Measurements from ENCODE around the gene TRAK1.

DNA sequence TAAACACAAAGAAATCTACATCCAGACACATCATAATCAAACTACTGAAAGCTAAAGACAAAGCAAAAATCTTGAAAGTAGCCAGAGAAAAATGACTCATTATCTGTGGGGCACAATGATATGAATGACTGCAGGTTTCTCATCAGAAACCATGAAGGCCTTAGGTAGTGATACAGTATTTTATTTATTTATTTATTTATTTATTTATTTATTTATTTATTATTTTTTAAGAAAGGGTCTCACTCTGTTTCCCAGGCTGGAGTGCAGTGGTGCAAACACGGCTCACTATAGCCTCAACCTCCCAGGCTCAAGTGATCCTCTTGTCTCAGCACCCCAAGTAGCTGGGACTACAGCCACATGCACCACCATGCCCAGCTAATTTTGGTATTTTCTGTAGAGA is 159.6 kb downstream of the TRAK1 start:
- TF ChIP-seq, protein P1, sequence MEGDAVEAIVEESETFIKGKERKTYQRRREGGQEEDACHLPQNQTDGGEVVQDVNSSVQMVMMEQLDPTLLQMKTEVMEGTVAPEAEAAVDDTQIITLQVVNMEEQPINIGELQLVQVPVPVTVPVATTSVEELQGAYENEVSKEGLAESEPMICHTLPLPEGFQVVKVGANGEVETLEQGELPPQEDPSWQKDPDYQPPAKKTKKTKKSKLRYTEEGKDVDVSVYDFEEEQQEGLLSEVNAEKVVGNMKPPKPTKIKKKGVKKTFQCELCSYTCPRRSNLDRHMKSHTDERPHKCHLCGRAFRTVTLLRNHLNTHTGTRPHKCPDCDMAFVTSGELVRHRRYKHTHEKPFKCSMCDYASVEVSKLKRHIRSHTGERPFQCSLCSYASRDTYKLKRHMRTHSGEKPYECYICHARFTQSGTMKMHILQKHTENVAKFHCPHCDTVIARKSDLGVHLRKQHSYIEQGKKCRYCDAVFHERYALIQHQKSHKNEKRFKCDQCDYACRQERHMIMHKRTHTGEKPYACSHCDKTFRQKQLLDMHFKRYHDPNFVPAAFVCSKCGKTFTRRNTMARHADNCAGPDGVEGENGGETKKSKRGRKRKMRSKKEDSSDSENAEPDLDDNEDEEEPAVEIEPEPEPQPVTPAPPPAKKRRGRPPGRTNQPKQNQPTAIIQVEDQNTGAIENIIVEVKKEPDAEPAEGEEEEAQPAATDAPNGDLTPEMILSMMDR (IDR thresholded peaks at IDR 0.05 in 8 of 11, conservative IDR thresholded peaks at IDR 0.05 in 3 of 11), result no peak
- no peak for TF ChIP-seq POLR2A (IDR thresholded peaks at IDR 0.05)
